Measurements from ENCODE around the gene ACOX3.

- TF ChIP-seq CBX5 (IDR thresholded peaks at IDR 0.05; ENCODE audit: borderline replicate concordance, low read depth) (no peak), POLR2AphosphoS5 (IDR thresholded peaks at IDR 0.05; ENCODE audit: control insufficient read depth, insufficient read depth, low read depth, low read length) (no peak), NFE2 (IDR thresholded peaks at IDR 0.05; ENCODE audit: low read depth) (no peak), ZFP36 (IDR thresholded peaks at IDR 0.05; ENCODE audit: low read depth, low read length, partially characterized antibody) (no peak), TEAD4 (IDR thresholded peaks at IDR 0.05; ENCODE audit: low read length) (no peak), TEAD4 (CRISPR knock-in tag; IDR thresholded peaks at IDR 0.05; ENCODE audit: borderline replicate concordance) (no peak)
Observed at GRCh38 chr4:8478371-8478770, 37.8 kb upstream of the ACOX3 start.

All from K562 (cell line).